GM19395 (cell line): ENCODE results near the gene ANAPC15.
"Not testable (repeated sequence)": the region's sequence is repeated elsewhere in the genome, so short reads cannot be mapped to it uniquely, and the experiment has no call there.

Source experiments
- ATAC-seq: cut with Tn5 transposase; IDR thresholded peaks from one replicate; pipeline ENCODE4 v1.9.1; 2021; ENCODE audit warnings: mild to moderate bottlenecking, moderate library complexity; ENCODE audit not compliant: unreplicated experiment

The ANAPC15 gene

GRCh38 chr11:72112143-72112977 is at the start of gene ANAPC15:
ANAPC15 (minus strand) TSS chr11:72112695; CDS start chr11:72111276, 1,419 bp downstream.
- ATAC-seq, result peak; percentile 92

GRCh38 chr11:72160319-72160718 is 47.8 kb upstream of the ANAPC15 start:
- ATAC-seq, result no peak

- ATAC-seq, result no peak
These were observed 44.6 kb upstream of the ANAPC15 start for GRCh38 chr11:72157131-72157530.

GRCh38 chr11:72155751-72156150 is 43.3 kb upstream of the ANAPC15 start:
- no peak for ATAC-seq

GRCh38 chr11:72154816-72155215 is 42.3 kb upstream of the ANAPC15 start:
- ATAC-seq, result no peak

- ATAC-seq, result not testable (repeated sequence)
These were observed 41.4 kb upstream of the ANAPC15 start for GRCh38 chr11:72153874-72154273.

GRCh38 chr11:72150882-72151281 is 38.4 kb upstream of the ANAPC15 start:
- ATAC-seq, result no peak

- no peak for ATAC-seq
These were observed 34.1 kb upstream of the ANAPC15 start for GRCh38 chr11:72146625-72147024.

GRCh38 chr11:72144807-72145565 is 32.5 kb upstream of the ANAPC15 start:
- ATAC-seq, result no peak

GRCh38 chr11:72142543-72142942 is 30.0 kb upstream of the ANAPC15 start:
- ATAC-seq, result not testable (repeated sequence)

GRCh38 chr11:72142086-72142485 is 29.6 kb upstream of the ANAPC15 start:
- ATAC-seq, result not testable (repeated sequence)

- no peak for ATAC-seq
These were observed 28.6 kb upstream of the ANAPC15 start for GRCh38 chr11:72141066-72141465.

GRCh38 chr11:72140661-72141060 is 28.2 kb upstream of the ANAPC15 start:
- ATAC-seq, result no peak

- no peak for ATAC-seq
These were observed 27.0 kb upstream of the ANAPC15 start for GRCh38 chr11:72139500-72139899.

- ATAC-seq, result no peak
These were observed 26.4 kb upstream of the ANAPC15 start for GRCh38 chr11:72138821-72139390.

GRCh38 chr11:72136684-72137262 is 24.3 kb upstream of the ANAPC15 start:
- ATAC-seq, result no peak

GRCh38 chr11:72135891-72136683 is 23.6 kb upstream of the ANAPC15 start:
- ATAC-seq, result no peak

GRCh38 chr11:72135473-72135872 is 23.0 kb upstream of the ANAPC15 start, which contains the start of gene FOLR3:
FOLR3 (plus strand) TSS chr11:72135725; CDS start chr11:72135953, 228 bp downstream.
- not testable (repeated sequence) for ATAC-seq

- ATAC-seq, result no peak
These were observed 20.2 kb upstream of the ANAPC15 start for GRCh38 chr11:72132646-72133045.

- no peak for ATAC-seq
These were observed 16.9 kb upstream of the ANAPC15 start for GRCh38 chr11:72129381-72129780.
